Measurements from ENCODE around the gene GPR4. TPM values are rescaled to one million over a fixed set of nuclear protein-coding genes. Genes with fewer than 3 reads are reported as not detected.

The GPR4 gene
- total RNA-seq, 1 experiment from 2014 or later, result 0.07 TPM

DNA sequence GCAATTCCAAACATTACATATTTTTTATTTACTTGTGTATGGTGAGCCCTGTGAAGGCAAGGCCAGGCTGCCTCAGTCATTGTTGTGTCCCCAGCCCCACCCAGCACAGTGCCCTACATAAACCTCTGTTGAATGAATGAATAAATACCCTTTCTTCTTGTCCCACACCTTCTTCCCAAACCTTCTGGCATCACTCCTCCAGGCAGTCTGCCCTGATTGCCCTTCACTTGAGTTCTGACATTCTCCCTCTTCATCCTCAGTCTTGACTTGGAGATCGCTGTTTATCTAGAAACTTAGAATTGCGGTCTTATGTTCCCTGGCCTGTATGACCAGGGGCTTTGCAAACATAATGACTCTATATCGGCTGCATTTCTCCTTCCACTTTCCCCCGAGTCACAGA, 12.2 kb downstream of the GPR4 start:
- no peak overlapping the region for H3K56ac ChIP-seq (ENCODE audit: insufficient read length, low read depth, low read length)
- no peaks in the 10 kb centered on the region for H4K20me1 ChIP-seq (ENCODE audit: control insufficient read depth, insufficient read depth, insufficient read length)
- H3K4me1 Mint-ChIP-seq, result peaks cover 2 to 3% of the 10 kb centered on the region in 2 experiments; a peak in 2 of 4 replicates
- no peak overlapping the region for H4K5ac ChIP-seq (ENCODE audit: insufficient read length, low read depth, low read length)
- H3K4me3 Mint-ChIP-seq, result no peak overlapping the region
- H3K18ac ChIP-seq (ENCODE audit: insufficient read length, low read depth, low read length), result no peak overlapping the region
- no CpG with 5 or more reads among the region's 4 CpGs for WGBS (ENCODE audit: extremely low coverage, insufficient read length, low lambda C conversion rate)
- TF ChIP-seq CTCF (conservative IDR thresholded peaks at IDR 0.05), result no peak
- H3K9me3 ChIP-seq (ENCODE audit: control insufficient read depth, low read depth, low read length), result no peaks in the 10 kb centered on the region
- H3K14ac ChIP-seq (ENCODE audit: insufficient read depth, low read length), result no peak overlapping the region
- no peaks in the 10 kb centered on the region for H3K79me1 ChIP-seq (ENCODE audit: insufficient read depth, low read depth, low read length, poor library complexity, severe bottlenecking)
- H2AK5ac ChIP-seq (ENCODE audit: insufficient read length, low read length), result no peak overlapping the region
- H3K23ac ChIP-seq (ENCODE audit: insufficient read length, low read depth, low read length), result no peak overlapping the region
- no peak overlapping the region for H3K9ac ChIP-seq (ENCODE audit: extremely low read depth, insufficient read length, low read length)
- H3K23me2 ChIP-seq (ENCODE audit: insufficient read length, low read depth, low read length, poor library complexity, severe bottlenecking), result no peaks in the 10 kb centered on the region
- H3T11ph ChIP-seq (ENCODE audit: low read length), result no peak overlapping the region
- no peak overlapping the region for H2BK5ac ChIP-seq (ENCODE audit: insufficient read length, low read length)
- no peak overlapping the region for H2AFZ ChIP-seq (ENCODE audit: low read length)
- DNase-seq, result no peak
- H3K4me2 ChIP-seq (ENCODE audit: insufficient read depth, insufficient read length, low read length), result no peak overlapping the region
- H2BK12ac ChIP-seq (ENCODE audit: insufficient read length, low read depth, low read length), result no peak overlapping the region
- no peak overlapping the region for H2BK120ac ChIP-seq (ENCODE audit: low read depth, low read length, poor library complexity, severe bottlenecking)
- no peak overlapping the region for H4K91ac ChIP-seq (ENCODE audit: insufficient read length, low read depth, low read length)
- no peaks in the 10 kb centered on the region for H3K36me3 Mint-ChIP-seq (ENCODE audit: insufficient read depth in 1 of 3, low read depth in 3 of 3)
- H3K79me2 ChIP-seq (ENCODE audit: insufficient read depth, low read length), result no peaks in the 10 kb centered on the region
- peaks cover 0 to 6% of the 10 kb centered on the region in 2 experiments; a peak in 2 of 5 replicates for H3K9me3 Mint-ChIP-seq
- H3K27me3 Mint-ChIP-seq (ENCODE audit: low read depth), result peaks cover 44% of the 10 kb centered on the region
- no peak overlapping the region for H3K4ac ChIP-seq (ENCODE audit: low read depth, low read length)
- H3K27me3 ChIP-seq (ENCODE audit: insufficient read depth, low read length), result peaks cover 6% of the 10 kb centered on the region; the same call in 1 of the 2 replicates
- no peak overlapping the region for H2BK20ac ChIP-seq (ENCODE audit: low read depth, low read length, poor library complexity, severe bottlenecking)
- no peak overlapping the region for H3K27ac ChIP-seq (ENCODE audit: insufficient read length, low read depth, low read length)
- no peak overlapping the region for H2BK15ac ChIP-seq (ENCODE audit: low read depth, low read length)
- H4K8ac ChIP-seq (replicated peaks; ENCODE audit: insufficient read length, low read depth, low read length), result no peak overlapping the region
- H3K4me1 ChIP-seq (ENCODE audit: insufficient read depth, low read length), result no peaks in the 10 kb centered on the region
- no peak overlapping the region for H3K27ac Mint-ChIP-seq
